ENCODE measurements around the gene TMEM259. TPM values are rescaled to one million over a fixed set of nuclear protein-coding genes. Genes with fewer than 3 reads are reported as not detected.

Gene TMEM259
- total and polyA plus RNA-seq, 2 of the 13 experiments (the other 11 are each of a cell fraction or from before 2014, with no cell fraction given), result 64.7 to 164 TPM

- TF ChIP-seq ZNF572 (CRISPR knock-in tag; IDR thresholded peaks at IDR 0.05) (0 out of 2 replicates have a peak, but pooled peaks have one; percentile 34), ZNF317 (CRISPR knock-in tag; IDR thresholded peaks at IDR 0.05) (no peak), EHMT2 (IDR thresholded peaks at IDR 0.05; ENCODE audit: borderline replicate concordance, low read depth, low read length) (no peak), EEA1 (CRISPR knock-in tag; IDR thresholded peaks at IDR 0.05; ENCODE audit: borderline replicate concordance) (no peak), ZEB1 (IDR thresholded peaks at IDR 0.05; ENCODE audit: insufficient replicate concordance, low read depth) (no peak), MAX (IDR thresholded peaks at IDR 0.05) (no peak), NFIB (CRISPR knock-in tag; IDR thresholded peaks at IDR 0.05; ENCODE audit: borderline replicate concordance) (no peak), MTF2 (CRISPR knock-in tag; IDR thresholded peaks at IDR 0.05; ENCODE audit: borderline replicate concordance) (no peak), ZMYM2 (CRISPR knock-in tag; IDR thresholded peaks at IDR 0.05) (no peak), SSRP1 (CRISPR knock-in tag; IDR thresholded peaks at IDR 0.05) (no peak), ZNF749 (CRISPR knock-in tag; IDR thresholded peaks at IDR 0.05; ENCODE audit: borderline replicate concordance) (no peak), ZNF10 (CRISPR knock-in tag; IDR thresholded peaks at IDR 0.05; ENCODE audit: borderline replicate concordance, low read depth) (no peak), MEIS2 (CRISPR knock-in tag; IDR thresholded peaks at IDR 0.05) (peak; percentile 26; the same call in 1 of the 2 replicates), RCOR2 (CRISPR knock-in tag; IDR thresholded peaks at IDR 0.05) (no peak), NFATC3 (CRISPR knock-in tag; IDR thresholded peaks at IDR 0.05) (no peak), MED1 (CRISPR knock-in tag; IDR thresholded peaks at IDR 0.05) (peak; percentile 79), MBD4 (IDR thresholded peaks at IDR 0.05; ENCODE audit: borderline replicate concordance, low read length) (no peak), ZNF121 (CRISPR knock-in tag; IDR thresholded peaks at IDR 0.05) (peak; percentile 89), PTBP1 (IDR thresholded peaks at IDR 0.05; ENCODE audit: low read depth, low read length, poor library complexity, severe bottlenecking) (no peak), TEAD2 (CRISPR knock-in tag; IDR thresholded peaks at IDR 0.05) (no peak)
- TF ChIP-seq, protein P1, sequence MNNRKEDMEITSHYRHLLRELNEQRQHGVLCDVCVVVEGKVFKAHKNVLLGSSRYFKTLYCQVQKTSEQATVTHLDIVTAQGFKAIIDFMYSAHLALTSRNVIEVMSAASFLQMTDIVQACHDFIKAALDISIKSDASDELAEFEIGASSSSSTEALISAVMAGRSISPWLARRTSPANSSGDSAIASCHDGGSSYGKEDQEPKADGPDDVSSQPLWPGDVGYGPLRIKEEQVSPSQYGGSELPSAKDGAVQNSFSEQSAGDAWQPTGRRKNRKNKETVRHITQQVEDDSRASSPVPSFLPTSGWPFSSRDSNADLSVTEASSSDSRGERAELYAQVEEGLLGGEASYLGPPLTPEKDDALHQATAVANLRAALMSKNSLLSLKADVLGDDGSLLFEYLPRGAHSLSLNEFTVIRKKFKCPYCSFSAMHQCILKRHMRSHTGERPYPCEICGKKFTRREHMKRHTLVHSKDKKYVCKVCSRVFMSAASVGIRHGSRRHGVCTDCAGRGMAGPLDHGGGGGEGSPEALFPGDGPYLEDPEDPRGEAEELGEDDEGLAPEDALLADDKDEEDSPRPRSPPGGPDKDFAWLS (CRISPR knock-in tag; IDR thresholded peaks at IDR 0.05; ENCODE audit: borderline replicate concordance), result no peak
- TF ChIP-seq, protein P2, sequence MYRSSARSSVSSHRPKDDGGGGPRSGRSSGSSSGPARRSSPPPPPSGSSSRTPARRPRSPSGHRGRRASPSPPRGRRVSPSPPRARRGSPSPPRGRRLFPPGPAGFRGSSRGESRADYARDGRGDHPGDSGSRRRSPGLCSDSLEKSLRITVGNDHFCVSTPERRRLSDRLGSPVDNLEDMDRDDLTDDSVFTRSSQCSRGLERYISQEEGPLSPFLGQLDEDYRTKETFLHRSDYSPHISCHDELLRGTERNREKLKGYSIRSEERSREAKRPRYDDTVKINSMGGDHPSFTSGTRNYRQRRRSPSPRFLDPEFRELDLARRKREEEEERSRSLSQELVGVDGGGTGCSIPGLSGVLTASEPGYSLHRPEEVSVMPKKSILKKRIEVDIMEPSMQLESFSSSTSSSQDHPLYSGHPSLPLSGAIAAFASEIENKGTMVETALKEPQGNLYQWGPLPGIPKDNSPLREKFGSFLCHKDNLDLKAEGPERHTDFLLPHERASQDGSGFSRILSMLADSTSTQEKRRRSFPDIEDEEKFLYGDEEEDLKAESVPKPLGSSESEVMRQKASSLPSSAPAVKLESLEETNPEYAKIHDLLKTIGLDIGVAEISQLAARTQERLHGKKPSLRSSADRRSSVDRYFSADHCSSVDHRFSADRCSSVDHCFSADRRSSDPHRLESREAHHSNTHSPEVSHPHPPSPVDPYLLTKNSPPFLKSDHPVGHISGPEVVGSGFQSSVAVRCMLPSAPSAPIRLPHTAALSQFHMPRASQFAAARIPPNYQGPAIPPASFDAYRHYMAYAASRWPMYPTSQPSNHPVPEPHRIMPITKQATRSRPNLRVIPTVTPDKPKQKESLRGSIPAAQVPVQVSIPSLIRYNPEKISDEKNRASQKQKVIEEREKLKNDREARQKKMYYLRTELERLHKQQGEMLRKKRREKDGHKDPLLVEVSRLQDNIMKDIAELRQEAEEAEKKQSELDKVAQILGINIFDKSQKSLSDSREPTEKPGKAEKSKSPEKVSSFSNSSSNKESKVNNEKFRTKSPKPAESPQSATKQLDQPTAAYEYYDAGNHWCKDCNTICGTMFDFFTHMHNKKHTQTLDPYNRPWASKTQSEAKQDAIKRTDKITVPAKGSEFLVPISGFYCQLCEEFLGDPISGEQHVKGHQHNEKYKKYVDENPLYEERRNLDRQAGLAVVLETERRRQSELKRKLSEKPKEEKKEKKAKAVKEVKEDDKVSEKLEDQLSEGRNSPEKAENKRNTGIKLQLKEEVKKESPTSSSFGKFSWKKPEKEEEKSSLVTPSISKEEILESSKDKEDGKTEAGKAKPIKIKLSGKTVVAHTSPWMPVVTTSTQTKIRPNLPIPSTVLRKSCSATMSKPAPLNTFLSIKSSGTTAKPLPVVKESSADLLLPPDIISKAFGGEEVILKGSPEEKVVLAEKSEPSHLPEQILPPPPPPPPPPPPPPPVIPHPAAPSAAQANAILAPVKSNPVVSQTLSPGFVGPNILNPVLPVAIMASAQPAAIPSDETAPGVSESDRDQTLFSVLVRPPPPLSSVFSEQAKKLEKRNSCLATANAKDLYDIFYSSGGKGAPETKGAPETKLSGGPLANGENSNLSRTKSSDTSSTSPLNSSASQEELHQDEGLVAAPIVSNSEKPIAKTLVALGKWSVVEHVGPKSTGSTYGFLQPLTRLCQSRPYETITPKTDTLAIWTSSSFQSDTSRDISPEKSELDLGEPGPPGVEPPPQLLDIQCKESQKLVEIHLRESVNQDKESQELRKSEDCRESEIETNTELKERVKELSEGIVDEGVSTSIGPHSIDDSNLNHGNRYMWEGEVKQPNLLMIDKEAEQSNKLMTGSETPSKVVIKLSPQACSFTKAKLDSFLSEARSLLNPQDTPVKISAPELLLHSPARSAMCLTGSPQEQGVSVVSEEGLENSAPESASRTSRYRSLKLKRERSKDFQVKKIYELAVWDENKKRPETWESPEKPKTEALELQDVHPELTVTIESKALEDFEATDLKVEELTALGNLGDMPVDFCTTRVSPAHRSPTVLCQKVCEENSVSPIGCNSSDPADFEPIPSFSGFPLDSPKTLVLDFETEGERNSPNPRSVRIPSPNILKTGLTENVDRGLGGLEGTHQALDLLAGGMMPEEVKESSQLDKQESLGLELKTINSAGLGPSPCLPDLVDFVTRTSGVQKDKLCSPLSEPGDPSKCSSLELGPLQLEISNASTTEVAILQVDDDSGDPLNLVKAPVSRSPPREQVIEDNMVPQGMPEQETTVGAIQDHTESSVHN (CRISPR knock-in tag; IDR thresholded peaks at IDR 0.05), result no peak
Measured at GRCh38 chr19:1066251-1066747, 45.4 kb upstream of the TMEM259 start (continued).

All from HepG2 (cell line).